GM19239 (cell line): ENCODE results near the gene OXLD1.
"Not testable (repeated sequence)": the region's sequence is repeated elsewhere in the genome, so short reads cannot be mapped to it uniquely, and the experiment has no call there.

Source experiments
- DNase-seq: peaks from one replicate; pipeline ENCODE4 v3.0.0; 2011; ENCODE audit warnings: low spot score; ENCODE audit not compliant: insufficient read length
- FAIRE-seq: peaks from 2 replicates; lab custom pipeline; 2011; peaks lifted over from hg19 to GRCh38; lab: Jason Lieb, UNC

OXLD1 gene

DNA sequence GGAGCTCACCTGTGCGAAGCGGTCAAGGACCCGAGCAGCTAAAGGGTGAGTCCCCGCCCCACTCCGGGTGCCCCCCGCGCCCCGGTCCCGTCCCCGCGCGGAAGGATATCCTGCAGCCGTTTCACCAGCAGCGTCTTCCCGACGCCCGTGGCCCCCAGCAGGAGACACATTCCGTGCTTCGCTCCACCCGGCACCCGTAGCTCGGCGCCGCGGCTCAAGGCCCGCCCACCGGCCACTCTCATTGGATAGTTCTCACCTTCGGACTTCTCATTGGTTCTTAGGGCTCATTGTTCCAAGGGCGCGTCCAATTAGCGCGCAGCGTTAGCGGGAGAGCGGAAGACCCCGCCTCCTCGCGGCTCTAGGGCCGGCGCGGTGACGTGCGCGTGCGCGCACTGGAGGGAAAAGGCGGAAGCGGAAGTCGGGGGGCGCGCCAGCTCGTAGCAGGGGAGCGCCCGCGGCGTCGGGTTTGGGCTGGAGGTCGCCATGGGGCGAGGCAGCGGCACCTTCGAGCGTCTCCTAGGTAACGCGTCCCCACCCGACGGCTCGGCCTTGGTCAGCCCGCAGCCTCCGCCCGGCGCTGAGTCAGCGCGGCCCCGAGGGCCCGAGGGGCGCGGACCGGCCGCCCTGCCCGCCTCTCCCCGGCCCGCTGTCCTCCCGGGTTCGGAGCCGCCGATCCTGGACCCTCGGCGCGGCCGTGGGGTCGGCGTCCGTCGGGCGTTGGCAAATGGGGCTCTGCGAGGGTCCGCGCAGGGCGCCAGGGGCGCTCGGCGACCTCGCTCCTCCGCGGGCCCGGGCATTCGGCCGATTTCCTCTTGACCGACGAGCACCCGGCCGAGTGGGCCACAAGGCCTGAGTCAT, 17.4 kb upstream of the OXLD1 start, which contains the start of the genes ARL16 and HGS:
Gene ARL16 (minus strand): TSS at position 214 of the 858 bp plus-strand sequence. CDS start 44 bp downstream, at position 170.
Gene HGS (plus strand): TSS at position 428 of the 858 bp plus-strand sequence. CDS start 56 bp downstream, at position 484.
- DNase-seq, result peak; percentile 99
- peak; percentile 98 for FAIRE-seq

DNA sequence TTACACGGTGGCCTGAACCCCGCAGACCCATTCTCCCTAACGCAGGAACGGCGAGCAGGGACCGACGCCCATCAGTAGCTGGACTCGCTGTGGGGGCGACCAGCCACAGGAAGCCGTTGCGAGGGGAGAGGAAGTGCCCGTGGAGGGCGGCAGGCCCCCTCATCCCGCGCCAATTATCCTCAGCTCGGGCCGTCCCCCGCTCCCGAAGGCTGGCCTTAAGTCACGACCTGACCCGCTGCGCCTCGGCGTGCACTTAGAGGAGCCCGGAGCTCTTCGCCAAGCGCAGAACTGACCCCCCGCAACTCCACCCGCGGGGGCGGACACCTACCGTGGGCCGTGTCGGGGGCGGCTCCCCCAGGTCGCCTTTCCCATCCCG, 16.8 kb upstream of the OXLD1 start:
- DNase-seq (no peak), FAIRE-seq (no peak)

DNA sequence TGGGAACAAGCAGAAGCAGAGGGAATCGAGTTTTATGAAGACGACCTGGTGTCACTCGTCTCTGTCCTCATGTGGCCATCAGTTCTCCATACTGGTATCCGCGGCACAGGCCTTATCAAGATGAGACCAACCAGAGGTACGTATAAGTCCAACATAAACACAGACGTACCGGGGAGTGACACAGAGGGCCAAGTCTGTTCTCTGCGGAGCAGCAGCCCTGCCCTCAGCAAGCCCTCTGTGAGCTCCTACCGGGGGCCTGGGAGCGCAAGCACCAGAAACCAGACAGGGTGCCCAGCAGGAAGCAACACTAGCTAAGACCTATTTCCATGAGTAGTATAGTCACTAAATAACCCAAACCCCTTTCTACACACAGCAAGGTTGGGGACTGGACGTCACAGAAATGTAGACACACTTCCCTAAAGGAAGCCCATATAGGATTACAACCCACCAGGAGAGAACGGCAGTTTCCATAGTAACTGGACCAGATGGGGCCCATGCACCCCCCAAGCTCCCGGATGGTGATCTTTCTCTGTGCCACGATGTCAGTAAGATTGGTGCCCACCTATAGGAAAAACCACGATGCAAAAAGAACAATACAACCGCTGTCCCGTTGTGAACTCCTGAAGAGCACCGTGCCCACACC, 16.3 kb upstream of the OXLD1 start:
- FAIRE-seq (peak; percentile 23), DNase-seq (no peak)

DNA sequence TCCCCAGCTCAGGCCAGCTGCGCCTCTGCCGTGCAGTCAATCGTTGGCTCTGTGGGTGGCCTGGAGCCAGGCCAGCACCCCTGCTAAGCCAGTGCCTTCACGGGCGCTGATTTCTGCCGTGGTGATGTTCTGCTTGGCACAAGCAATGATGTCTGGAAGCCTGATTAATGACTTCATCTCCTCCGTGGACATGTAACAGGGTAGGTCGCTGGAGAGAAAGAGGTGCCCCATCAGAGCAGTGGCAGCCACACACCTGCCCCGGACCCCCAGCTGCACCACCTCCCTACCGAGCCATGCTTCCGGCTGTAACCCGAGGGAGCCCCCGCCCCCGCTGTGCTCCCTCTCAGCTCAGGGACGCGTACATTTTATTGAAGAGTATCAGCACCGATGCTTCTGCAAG, 15.3 kb upstream of the OXLD1 start:
- FAIRE-seq, result no peak
- no peak for DNase-seq

DNA sequence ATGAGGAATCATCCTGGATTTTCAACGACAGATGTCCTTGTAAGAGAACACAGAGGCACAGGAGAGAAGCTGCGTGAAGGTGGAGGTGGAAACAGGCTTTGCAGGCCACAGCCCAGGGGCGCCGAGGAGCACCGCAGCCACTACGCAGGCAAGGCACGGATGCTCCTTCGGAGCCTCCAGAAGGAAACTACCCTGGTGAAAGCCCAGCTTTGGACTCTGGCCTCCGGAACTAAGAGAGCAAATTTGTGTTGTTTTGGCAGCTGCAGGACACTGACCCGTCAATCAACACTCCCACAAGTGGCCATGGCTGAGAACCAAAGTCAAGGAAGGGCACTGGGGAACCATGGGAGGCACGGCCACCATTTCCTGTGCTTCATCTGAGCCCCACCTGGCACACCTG, 13.7 kb upstream of the OXLD1 start:
- FAIRE-seq, result no peak

DNA sequence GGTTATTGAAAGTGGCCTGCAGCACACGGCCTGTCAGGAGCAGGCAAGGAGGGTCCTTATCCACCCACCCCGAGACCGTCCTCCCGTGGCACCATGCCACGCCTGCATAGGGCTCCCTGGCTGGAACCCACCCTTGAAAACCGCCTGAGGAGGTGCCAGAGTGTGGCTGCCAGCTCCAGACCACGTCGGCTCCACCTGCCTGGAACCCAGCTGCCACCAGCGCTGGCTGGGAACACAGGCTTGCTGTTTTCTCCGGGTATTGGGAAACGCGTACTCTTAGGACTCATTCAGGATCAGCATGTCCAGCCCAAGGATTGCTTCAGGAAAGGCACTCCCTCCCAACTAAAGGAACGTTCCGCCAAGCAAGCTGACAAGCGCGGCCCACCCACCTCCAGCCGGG, 10.5 kb upstream of the OXLD1 start:
- DNase-seq (no peak), FAIRE-seq (no peak)

More for the DNA sequence above, 13.7 kb upstream of the OXLD1 start:
- DNase-seq, result no peak

DNA sequence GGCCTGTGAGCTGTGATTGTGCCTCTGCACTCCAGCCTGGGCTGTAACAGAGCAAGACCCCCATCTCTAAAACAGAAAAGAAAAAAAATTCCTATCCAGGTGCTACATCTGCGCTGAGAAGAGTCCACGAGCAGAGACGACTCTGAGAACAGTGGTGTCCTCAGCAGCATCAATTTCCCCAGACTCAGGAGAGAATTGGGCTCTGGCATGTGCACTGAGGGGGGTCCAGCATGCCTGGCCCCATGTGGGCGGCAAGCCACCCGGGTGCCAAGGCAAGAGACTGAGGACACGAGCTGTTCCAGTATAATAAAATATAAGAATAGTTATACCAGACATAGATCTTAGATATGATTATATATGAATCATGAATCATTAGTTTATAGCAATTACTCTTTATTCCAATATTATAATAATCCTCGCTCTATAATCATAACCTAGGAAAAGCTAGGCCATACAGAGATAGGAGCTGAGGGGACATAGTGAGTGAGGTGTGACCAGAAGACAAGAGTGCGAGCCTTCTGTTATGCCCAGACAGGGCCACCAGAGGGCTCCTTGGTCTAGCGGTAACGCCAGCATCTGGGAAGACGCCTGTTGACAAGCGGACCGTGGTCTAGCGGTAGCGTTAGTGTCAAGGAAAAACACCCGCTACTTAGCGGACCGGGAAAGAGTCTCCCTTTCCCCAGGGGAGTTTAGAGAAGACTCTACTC, 9.3 kb upstream of the OXLD1 start:
- FAIRE-seq, result peak; percentile 75
- not testable (repeated sequence) for DNase-seq

DNA sequence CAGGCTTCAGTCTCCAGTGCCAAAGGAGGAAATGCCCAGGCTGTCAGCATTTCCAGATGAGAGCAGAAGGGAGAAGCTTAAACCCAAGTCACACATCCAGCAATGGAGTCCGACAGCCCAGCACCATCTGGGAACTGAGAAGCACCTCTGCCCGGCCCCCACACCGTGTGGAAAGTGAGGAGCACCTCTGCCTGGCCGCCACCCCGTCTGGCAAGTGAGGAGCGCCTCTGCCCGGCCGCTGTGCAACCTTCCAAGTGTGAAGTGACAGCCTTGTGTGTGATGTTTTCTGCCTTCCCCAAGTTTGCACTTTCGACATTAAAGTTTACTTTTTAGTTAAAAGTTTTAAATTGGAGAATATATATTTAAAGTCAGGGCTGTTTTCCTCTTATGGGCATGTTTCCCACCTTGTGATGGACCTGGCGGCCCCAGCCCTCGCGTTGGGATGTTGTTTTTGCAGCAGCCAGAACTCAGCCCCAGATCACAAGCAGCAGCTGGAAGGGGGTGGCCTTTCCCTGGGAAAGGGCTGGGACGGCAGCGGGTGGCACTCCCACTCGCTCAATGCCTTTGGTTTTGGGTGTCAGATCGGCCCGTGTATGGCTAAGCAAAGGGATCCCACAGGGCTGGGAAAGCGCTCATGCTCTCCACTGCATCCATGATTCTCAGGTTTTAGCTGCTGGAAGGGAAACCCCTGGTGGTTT, 7.3 kb upstream of the OXLD1 start:
- FAIRE-seq (no peak), DNase-seq (no peak)

DNA sequence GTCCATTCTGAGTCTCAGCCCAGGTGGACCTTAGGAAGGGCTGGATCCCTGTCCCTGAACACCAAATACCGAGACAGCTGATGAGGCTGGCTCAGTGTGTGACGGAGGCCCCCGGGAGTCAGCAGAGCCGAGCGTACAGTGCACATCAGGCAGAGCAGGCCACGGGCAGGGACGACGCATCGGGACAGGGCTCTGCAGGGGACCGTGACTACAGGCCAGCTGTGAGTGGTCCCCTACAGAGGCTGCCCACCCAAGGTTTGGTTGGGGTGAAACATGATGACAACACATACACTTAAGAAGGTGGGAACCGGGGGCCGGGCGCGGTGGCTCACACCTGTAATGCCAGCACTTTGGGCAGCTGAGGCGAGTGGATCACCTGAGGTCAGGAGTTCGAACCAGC, 6.5 kb upstream of the OXLD1 start:
- DNase-seq (no peak), FAIRE-seq (no peak)

DNA sequence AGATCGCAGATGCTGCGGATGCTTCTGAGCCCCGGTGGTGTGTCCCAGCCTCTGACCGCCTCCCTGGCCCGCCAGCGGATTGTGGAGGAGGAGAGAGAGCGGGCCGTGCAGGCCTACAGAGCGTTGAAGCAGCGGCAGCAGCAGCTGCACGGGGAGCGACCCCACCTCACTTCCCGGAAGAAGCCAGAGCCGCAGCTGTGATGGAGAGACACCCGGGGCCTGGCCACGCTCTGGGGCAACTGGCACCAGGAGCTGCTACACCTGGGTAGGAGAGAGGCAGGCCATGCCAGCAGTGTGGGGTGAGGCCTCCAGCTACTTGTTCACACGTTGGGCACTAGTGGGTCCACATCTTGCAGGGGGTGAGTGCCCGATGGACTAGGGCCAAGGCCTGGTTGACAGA, 6.1 kb upstream of the OXLD1 start:
- FAIRE-seq (no peak), DNase-seq (no peak)

DNA sequence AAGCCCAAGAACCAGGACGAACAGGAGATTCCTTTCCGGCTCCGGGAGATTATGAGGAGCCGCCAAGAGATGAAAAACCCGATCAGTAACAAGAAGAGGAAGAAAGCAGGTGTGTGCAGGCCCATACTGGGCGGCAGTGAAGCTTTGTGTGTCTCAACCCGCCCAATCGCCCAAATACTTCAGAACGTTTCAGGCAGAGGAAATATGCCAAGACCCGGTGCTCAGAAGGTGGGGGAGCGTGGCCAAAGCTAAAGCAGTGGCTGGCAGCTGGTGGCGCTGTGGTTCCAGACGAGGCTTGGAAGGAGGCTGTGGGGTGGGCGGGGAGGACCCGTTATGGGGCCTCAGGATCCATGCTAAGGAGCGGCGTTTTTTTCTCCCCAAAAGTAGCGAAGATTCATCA, 1.3 kb upstream of the OXLD1 start:
- FAIRE-seq (no peak), DNase-seq (no peak)

DNA sequence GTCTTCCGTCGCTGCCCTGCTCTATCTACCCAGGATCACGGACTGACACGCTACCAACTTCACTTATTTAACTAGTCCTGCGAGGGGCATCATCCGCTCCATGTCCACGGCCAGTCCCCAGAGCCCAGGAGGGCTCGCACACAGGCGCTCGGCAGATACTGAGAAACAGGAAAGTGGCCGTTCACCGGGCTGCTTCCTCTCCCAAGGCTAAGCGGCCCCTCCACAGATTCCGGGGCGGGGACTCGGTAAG, 388 bp downstream of the OXLD1 start:
- DNase-seq (no peak), FAIRE-seq (no peak)

DNA sequence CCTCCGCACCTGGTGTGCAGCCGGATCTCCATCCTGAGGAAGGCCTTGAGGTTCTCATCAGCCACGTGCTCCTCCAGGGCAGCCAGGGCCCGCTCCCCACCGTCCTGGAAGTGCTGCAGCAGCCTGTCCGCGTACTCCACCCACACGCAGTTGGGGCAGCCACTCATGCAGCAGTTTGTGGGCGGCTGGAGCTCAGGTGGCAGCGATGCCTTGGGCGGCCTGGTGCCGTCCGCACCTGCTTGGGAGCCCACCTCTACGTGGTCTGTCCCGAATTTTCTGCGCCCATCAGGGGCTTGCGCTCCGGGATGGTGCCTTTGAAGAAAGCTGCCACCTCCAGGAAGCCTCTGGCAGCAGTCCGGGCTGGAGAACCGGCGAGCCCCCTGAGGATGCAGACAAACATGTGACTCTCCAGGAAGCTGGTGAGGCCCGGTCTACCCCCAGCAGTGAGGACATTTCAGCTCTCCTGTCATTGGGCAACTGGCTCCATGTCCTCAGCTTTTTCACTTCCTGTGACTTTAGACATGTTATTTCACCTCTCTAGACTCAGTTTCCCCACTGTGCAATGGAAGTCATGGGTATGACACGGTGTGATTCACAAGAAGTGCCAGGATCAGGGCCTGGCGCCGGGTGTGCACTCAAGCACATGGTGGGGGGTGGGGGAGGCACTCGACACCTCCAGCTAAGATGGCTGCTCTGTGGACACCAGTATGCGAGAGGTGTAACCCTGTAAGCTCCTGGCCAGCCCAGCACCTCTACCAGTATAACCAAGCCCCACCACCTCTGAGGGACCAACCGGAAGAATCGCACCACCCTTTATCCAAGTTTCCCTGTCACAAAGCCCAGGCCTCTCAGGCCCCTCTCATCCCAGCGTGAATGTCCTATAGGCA, 957 bp downstream of the OXLD1 start:
- DNase-seq, result no peak
- FAIRE-seq, result peak; percentile 65

DNA sequence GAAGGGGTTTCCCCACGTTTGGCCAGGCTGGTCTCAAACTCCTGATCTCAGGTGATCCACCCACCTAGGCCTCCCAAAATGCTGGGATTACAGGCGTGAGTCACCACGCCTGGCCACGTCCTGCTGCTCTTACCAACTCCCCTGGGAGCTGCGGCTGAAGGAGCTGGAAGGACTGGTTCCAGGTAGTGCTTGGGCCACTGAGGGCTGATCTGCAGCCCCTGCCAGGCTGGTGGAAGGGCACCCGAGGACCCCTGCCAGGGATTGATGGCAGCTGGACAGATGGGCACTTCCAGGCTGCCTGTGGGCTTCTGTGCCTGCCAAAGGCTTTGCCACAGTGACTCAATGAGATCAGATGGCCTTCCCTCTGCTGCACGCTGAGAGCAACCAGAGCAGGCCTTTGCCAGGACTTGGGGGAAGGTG, 2.3 kb downstream of the OXLD1 start:
- no peak for DNase-seq
- FAIRE-seq, result no peak

DNA sequence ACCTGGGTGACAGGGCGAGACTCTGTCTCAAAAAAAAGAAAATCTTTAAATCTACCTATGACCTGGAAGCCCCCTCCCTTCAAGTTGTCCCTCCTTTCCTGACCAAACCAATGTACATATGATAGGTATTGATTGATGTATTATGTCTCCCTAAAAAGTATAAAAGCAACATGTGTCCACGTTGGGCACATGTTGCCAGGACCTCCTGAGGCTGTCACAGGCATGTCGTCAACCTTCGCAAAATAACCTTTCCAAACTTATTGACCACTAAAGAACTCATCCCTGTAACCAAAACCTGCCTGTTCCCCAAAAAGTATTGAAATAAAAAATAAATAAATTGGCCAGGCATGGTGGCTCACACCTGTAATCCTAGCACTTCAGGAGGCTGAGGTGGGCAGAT, 4.4 kb downstream of the OXLD1 start:
- FAIRE-seq (no peak), DNase-seq (no peak)

DNA sequence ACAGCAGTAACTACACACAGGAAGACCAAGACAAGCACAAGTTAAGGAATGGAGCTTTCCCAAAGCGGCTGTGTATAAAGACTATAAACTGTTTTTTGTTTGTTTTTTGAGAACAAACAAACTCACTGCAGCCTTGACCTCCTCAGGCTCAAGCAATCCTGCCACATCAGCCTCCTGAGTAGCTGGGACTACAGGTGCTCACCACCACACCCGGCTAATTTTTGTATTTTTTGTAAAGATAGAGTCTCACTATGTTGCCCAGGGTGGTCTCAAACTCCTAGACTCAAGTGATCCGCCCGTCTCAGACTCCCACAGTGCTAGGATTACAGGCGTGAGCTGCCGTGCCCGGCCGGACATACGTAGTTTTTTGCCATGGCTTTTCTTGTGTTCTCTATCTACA, 6.0 kb downstream of the OXLD1 start:
- FAIRE-seq (no peak), DNase-seq (no peak)

DNA sequence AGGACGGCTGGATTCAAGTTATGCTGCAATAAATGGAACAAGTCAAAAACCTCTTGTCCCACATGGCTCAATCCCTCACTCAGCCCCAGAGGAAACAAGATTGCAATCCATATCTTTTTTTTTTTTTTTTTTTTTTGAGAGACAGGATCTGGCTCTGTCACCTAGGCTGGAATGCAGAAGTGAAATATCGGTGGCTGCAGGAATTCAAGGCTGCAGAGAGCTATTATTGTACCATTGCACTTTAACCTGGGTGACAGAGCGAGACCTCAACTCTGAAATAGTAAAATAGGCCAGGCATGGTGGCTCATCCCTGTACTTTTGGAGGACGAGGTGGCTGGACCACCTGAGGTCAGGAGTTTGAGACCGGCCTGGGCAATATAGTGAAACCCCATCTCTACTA, 7.4 kb downstream of the OXLD1 start:
- FAIRE-seq (no peak), DNase-seq (no peak)

DNA sequence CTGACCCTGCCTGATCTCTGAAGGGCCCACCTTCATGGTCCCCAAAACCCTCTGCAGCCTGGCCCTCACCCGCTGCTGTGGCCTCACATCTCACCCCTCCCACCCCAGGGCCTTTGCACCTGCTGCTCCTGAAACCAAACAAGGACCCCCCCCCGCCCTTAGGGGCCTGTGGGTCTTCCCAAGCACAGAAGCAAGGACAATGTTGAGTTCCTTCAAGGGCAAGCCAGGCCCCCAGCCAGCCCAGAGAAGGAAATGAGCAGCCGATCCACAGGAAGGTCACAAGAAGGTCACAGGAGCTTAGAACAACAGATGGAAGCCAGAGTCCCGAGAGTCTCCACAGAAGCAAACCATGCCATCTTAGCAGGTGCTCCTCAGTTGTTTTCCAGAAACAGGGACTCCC, 9.6 kb downstream of the OXLD1 start:
- FAIRE-seq (no peak), DNase-seq (no peak)

DNA sequence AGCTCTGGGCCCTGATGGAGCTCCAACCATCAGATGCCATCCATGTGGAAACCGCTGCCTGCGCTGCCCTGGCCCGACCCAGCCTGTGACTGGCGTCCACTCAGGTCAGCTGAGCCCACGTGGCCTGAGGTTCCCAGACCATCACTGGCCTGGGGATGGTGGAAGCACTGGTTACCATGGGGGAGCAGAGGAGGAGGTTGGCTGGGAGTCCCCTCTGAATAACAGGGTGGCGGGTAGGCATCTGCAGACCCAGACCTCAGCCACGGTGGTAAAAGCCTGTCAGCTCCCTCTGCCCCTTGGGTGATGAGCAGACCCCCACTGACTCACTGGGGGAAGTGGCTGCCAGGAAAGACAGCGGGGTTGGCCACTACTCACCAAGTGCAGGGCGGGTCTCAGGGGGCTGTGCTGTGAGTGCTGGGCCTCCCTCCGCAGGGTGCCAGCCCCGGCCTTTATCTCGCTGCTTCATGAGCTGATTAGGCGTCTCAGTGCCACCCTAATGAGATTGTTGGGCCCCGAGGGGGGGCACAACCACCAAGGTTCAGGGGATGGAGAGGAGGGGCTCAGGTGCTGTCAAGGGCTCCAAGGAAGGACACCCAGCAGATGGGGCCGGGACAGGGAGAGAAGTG, 10.2 kb downstream of the OXLD1 start, which contains the start of gene PDE6G:
Gene PDE6G (minus strand): TSS at position 425 of the 626 bp plus-strand sequence. CDS start 3,237 bp downstream, outside the sequence.
- no peak for DNase-seq
- FAIRE-seq, result no peak
